GM18517 (cell line): Measurements from ENCODE around the gene MOSMO.
"Not testable (repeated sequence)": the region's sequence is repeated elsewhere in the genome, so short reads cannot be mapped to it uniquely, and the experiment has no call there.

Source experiments
- ATAC-seq: cut with Tn5 transposase; IDR thresholded peaks from one replicate; pipeline ENCODE4 v1.9.1; 2021; ENCODE audit warnings: mild to moderate bottlenecking, moderate library complexity; ENCODE audit not compliant: unreplicated experiment

Gene MOSMO

GRCh38 chr16:22089910-22090309 is 82.0 kb downstream of the MOSMO start:
- no peak for ATAC-seq

GRCh38 chr16:22091721-22092120 is 83.8 kb downstream of the MOSMO start:
- ATAC-seq, result no peak

GRCh38 chr16:22092143-22092933 is 84.4 kb downstream of the MOSMO start, which contains the start of gene VWA3A:
Gene VWA3A (plus strand): TSS chr16:22092541. CDS start chr16:22092638, 97 bp downstream.
- ATAC-seq, result no peak

- ATAC-seq, result no peak
Measured at GRCh38 chr16:22093331-22093730, 85.4 kb downstream of the MOSMO start.

- ATAC-seq, result no peak
Measured at GRCh38 chr16:22093996-22094395, 86.1 kb downstream of the MOSMO start.

- ATAC-seq, result no peak
Measured at GRCh38 chr16:22098405-22099255, 90.7 kb downstream of the MOSMO start.

- ATAC-seq, result no peak
Measured at GRCh38 chr16:22099256-22099975, 91.5 kb downstream of the MOSMO start.

- no peak for ATAC-seq
Measured at GRCh38 chr16:22103441-22103840, 95.5 kb downstream of the MOSMO start.

GRCh38 chr16:22109258-22109898 is 101.5 kb downstream of the MOSMO start:
- ATAC-seq, result no peak

GRCh38 chr16:22111629-22112028 is 103.7 kb downstream of the MOSMO start:
- not testable (repeated sequence) for ATAC-seq

- ATAC-seq, result no peak
Measured at GRCh38 chr16:22116095-22116700, 108.3 kb downstream of the MOSMO start.

- no peak for ATAC-seq
Measured at GRCh38 chr16:22117609-22118008, 109.7 kb downstream of the MOSMO start.

GRCh38 chr16:22120440-22120839 is 112.5 kb downstream of the MOSMO start:
- no peak for ATAC-seq

- ATAC-seq, result no peak
Measured at GRCh38 chr16:22122239-22122638, 114.3 kb downstream of the MOSMO start.

- no peak for ATAC-seq
Measured at GRCh38 chr16:22123146-22123545, 115.2 kb downstream of the MOSMO start.

GRCh38 chr16:22123759-22124490 is 116.0 kb downstream of the MOSMO start:
- no peak for ATAC-seq

GRCh38 chr16:22124583-22125284 is 116.8 kb downstream of the MOSMO start:
- no peak for ATAC-seq

- no peak for ATAC-seq
Measured at GRCh38 chr16:22126037-22126558, 118.2 kb downstream of the MOSMO start.

- not testable (repeated sequence) for ATAC-seq
Measured at GRCh38 chr16:22128537-22128936, 120.6 kb downstream of the MOSMO start.
